GM21737 (cell line): ENCODE data around the gene NR6A1.

Experiments
- ATAC-seq: cut with Tn5 transposase; IDR thresholded peaks from one replicate; pipeline ENCODE4 v1.9.1; 2021; ENCODE audit warnings: mild to moderate bottlenecking, moderate library complexity; ENCODE audit not compliant: unreplicated experiment

NR6A1 gene

GRCh38 chr9:124662561-124662960 is 108.5 kb downstream of the NR6A1 start:
- ATAC-seq, result no peak

GRCh38 chr9:124661271-124661670 is 109.8 kb downstream of the NR6A1 start:
- ATAC-seq, result no peak

- ATAC-seq, result no peak
These were observed 110.7 kb downstream of the NR6A1 start for GRCh38 chr9:124660341-124660801.

- ATAC-seq, result no peak
These were observed 111.9 kb downstream of the NR6A1 start for GRCh38 chr9:124659099-124659659.

- peak; percentile 87 for ATAC-seq
These were observed 112.7 kb downstream of the NR6A1 start for GRCh38 chr9:124658165-124659017.

- no peak for ATAC-seq
These were observed 113.6 kb downstream of the NR6A1 start for GRCh38 chr9:124657516-124657915.

- ATAC-seq, result no peak
These were observed 116.7 kb downstream of the NR6A1 start for GRCh38 chr9:124654431-124654830.

- no peak for ATAC-seq
These were observed 118.3 kb downstream of the NR6A1 start for GRCh38 chr9:124652615-124653393.

- ATAC-seq, result no peak
These were observed 118.9 kb downstream of the NR6A1 start for GRCh38 chr9:124652203-124652602.

- ATAC-seq, result no peak
These were observed 125.8 kb downstream of the NR6A1 start for GRCh38 chr9:124645274-124645673.

GRCh38 chr9:124639637-124640036 is 131.5 kb downstream of the NR6A1 start:
- no peak for ATAC-seq

GRCh38 chr9:124635285-124635684 is 135.8 kb downstream of the NR6A1 start:
- no peak for ATAC-seq

GRCh38 chr9:124632077-124632621 is 139.0 kb downstream of the NR6A1 start:
- no peak for ATAC-seq

GRCh38 chr9:124631326-124631725 is 139.8 kb downstream of the NR6A1 start:
- no peak for ATAC-seq

- ATAC-seq, result no peak
These were observed 141.5 kb downstream of the NR6A1 start for GRCh38 chr9:124629600-124629999.

GRCh38 chr9:124628741-124629140 is 142.4 kb downstream of the NR6A1 start:
- ATAC-seq, result no peak

GRCh38 chr9:124626276-124626675 is 144.8 kb downstream of the NR6A1 start:
- ATAC-seq, result no peak

GRCh38 chr9:124625087-124625486 is 146.0 kb downstream of the NR6A1 start:
- no peak for ATAC-seq

- no peak for ATAC-seq
These were observed 146.4 kb downstream of the NR6A1 start for GRCh38 chr9:124624735-124624992.

GRCh38 chr9:124623966-124624734 is 147.0 kb downstream of the NR6A1 start:
- ATAC-seq, result no peak

GRCh38 chr9:124622882-124623281 is 148.2 kb downstream of the NR6A1 start:
- ATAC-seq, result no peak
